GM06990 (cell line): Measurements from ENCODE around the gene CNGA2.

Experiments used
- DNase-seq: peaks from one replicate; pipeline ENCODE4 v3.0.0-alpha.2; 2011; ENCODE audit not compliant: insufficient read length; ENCODE audit errors: extremely low read depth
- H3K27me3 ChIP-seq: replicated peaks from 2 replicates; pipeline ENCODE4 v1.6.0; 2011; ENCODE audit warnings: low read length; ENCODE audit not compliant: control insufficient read depth, insufficient read depth
- H3K36me3 ChIP-seq: 2 replicates; pipeline ENCODE4 v1.5.1; 2011; ENCODE audit warnings: low read length; ENCODE audit not compliant: control insufficient read depth, insufficient read depth
- H3K4me3 ChIP-seq: replicated peaks from 2 replicates; pipeline ENCODE4 v1.5.1; 2011; ENCODE audit warnings: low read depth, mild to moderate bottlenecking, control low read depth, low read length
- TF ChIP-seq, protein P1 (sequence below): IDR thresholded peaks from 2 replicates; pipeline ENCODE4 v1.5.1; 2011; ENCODE audit warnings: low read length, control low read depth, mild to moderate bottlenecking, inconsistent platforms; ENCODE audit not compliant: insufficient read depth, poor library complexity, severe bottlenecking

CNGA2 gene

DNA sequence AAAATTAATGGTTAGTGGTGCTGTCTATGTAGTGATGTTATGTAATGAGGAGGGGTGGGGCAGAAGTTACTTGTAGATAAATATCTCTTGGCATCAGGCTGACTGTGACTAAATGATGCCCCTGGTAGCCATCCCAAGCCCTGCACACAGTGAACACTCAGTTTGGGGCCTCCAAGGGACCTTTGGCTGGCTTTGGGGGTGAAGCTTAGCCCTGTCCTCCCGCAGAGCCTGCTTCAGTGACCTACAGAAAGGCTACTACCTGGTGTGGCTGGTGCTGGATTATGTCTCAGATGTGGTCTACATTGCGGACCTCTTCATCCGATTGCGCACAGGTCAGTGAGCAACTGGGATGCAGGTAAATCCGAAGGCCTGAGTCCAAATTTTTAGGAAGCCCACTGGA is 7.8 kb downstream of the CNGA2 start:
- TF ChIP-seq, protein P1, sequence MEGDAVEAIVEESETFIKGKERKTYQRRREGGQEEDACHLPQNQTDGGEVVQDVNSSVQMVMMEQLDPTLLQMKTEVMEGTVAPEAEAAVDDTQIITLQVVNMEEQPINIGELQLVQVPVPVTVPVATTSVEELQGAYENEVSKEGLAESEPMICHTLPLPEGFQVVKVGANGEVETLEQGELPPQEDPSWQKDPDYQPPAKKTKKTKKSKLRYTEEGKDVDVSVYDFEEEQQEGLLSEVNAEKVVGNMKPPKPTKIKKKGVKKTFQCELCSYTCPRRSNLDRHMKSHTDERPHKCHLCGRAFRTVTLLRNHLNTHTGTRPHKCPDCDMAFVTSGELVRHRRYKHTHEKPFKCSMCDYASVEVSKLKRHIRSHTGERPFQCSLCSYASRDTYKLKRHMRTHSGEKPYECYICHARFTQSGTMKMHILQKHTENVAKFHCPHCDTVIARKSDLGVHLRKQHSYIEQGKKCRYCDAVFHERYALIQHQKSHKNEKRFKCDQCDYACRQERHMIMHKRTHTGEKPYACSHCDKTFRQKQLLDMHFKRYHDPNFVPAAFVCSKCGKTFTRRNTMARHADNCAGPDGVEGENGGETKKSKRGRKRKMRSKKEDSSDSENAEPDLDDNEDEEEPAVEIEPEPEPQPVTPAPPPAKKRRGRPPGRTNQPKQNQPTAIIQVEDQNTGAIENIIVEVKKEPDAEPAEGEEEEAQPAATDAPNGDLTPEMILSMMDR: no peak
- no peak for DNase-seq
- Histone ChIP-seq H3K27me3 (no peaks in the 10 kb centered on the region), H3K4me3 (no peak overlapping the region), H3K36me3 (no peaks in the 10 kb centered on the region)

DNA sequence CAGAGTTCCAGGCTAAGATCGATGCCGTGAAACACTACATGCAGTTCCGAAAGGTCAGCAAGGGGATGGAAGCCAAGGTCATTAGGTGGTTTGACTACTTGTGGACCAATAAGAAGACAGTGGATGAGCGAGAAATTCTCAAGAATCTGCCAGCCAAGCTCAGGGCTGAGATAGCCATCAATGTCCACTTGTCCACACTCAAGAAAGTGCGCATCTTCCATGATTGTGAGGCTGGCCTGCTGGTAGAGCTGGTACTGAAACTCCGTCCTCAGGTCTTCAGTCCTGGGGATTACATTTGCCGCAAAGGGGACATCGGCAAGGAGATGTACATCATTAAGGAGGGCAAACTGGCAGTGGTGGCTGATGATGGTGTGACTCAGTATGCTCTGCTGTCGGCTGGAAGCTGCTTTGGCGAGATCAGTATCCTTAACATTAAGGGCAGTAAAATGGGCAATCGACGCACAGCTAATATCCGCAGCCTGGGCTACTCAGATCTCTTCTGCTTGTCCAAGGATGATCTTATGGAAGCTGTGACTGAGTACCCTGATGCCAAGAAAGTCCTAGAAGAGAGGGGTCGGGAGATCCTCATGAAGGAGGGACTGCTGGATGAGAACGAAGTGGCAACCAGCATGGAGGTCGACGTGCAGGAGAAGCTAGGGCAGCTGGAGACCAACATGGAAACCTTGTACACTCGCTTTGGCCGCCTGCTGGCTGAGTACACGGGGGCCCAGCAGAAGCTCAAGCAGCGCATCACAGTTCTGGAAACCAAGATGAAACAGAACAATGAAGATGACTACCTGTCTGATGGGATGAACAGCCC is 9.3 kb downstream of the CNGA2 start:
- TF ChIP-seq, protein P1: no peak
- no peak for DNase-seq
- Histone ChIP-seq H3K4me3 (no peak overlapping the region), H3K36me3 (no peaks in the 10 kb centered on the region), H3K27me3 (no peaks in the 10 kb centered on the region)

DNA sequence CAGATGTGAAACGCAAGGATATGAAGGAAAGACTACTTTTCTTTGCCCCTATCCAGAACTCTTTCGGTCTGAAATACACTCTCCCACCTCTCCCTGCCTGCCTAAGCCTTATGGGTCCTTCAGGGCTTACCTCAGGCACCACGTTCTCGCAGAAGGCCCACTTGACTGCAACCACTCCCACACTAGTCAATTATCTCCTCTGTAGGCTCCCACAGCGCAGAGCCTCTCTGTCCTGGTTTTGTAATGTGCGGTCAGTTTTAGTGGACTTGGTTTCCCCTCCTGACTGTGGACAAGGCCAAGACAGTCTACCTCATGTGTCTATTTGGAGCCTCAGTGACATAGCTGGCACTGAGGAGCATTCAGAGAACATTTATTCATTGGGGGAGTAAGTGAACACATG is 11.1 kb downstream of the CNGA2 start:
- Histone ChIP-seq H3K4me3 (no peak overlapping the region), H3K27me3 (no peaks in the 10 kb centered on the region; the same call in 1 of the 2 replicates), H3K36me3 (no peaks in the 10 kb centered on the region)
- DNase-seq: no peak
- TF ChIP-seq, protein P1: no peak

DNA sequence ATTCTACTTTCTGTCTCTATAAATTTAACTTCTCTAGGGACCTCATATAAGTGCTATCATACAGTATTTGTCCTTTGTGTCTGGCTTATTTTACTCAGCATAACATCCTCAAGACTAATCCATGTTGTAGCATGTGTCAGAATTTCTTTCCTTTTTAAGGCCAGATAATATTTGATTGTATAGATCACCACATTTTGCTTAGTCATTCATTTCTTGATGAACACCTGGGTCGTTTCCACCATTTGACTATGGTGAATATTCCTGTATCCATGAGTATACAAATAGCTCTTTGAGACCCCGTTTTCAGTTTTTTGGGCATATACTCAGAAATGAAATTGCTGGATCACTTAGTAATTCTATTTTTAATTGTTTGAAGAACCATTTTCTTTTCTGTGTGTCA is 12.0 kb downstream of the CNGA2 start:
- TF ChIP-seq, protein P1: no peak
- Histone ChIP-seq H3K36me3 (no peaks in the 10 kb centered on the region), H3K27me3 (no peaks in the 10 kb centered on the region; the same call in 1 of the 2 replicates), H3K4me3 (no peak overlapping the region)
- no peak for DNase-seq

DNA sequence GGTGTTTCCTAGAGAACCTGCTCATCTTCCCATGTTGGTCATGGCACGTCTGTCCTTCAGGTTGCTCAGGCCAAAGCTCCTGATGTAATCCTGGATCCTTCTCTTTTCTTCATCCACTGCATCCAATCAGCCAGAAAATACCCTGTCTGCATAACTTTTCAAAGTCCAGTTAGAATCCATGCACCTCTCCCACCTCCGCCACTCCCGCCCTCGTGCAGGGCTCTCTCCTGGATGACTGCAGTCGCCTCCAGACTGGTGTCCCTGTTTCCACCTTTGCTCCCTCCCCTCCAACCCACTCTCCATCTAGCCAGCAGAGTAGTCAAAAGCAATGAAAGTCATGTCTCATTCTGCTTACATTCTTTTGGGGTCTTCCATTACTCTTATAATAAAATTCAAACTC is 16.0 kb downstream of the CNGA2 start:
- no peaks in the 10 kb centered on the region; the same call in 1 of the 2 replicates for H3K27me3 ChIP-seq
- H3K4me3 ChIP-seq: no peak overlapping the region
- no peaks in the 10 kb centered on the region for H3K36me3 ChIP-seq
- DNase-seq: no peak
- TF ChIP-seq, protein P1: no peak
